Glomerular visceral epithelial cell (primary cell): ENCODE results near the gene ZNF792.
"Not testable (repeated sequence)": the region's sequence is repeated elsewhere in the genome, so short reads cannot be mapped to it uniquely, and the experiment has no call there.

Experiments
- DNase-seq: peaks from one replicate; pipeline ENCODE4 v3.0.0-alpha.2; 2016; ENCODE audit errors: extremely low spot score

The ZNF792 gene

GRCh38 chr19:34963573-34964406, at the start of gene ZNF792:
Gene ZNF792, minus strand, starts transcription at chr19:34964229. Its CDS starts 567 bp downstream, at chr19:34963662.
- DNase-seq, result peak; percentile 61

- peak; percentile 45 for DNase-seq
These were observed 49.2 kb upstream of the ZNF792 start for GRCh38 chr19:35013041-35013819.

GRCh38 chr19:35011737-35012682, 48.0 kb upstream of the ZNF792 start:
- no peak for DNase-seq

GRCh38 chr19:35011091-35011689, 47.2 kb upstream of the ZNF792 start:
- DNase-seq, result no peak

GRCh38 chr19:35009424-35010415, 45.7 kb upstream of the ZNF792 start:
- DNase-seq, result no peak

GRCh38 chr19:35008891-35009341, 44.9 kb upstream of the ZNF792 start:
- no peak for DNase-seq

GRCh38 chr19:35007427-35007826, 43.4 kb upstream of the ZNF792 start:
- not testable (repeated sequence) for DNase-seq

GRCh38 chr19:35006999-35007365, 43.0 kb upstream of the ZNF792 start:
- no peak for DNase-seq

GRCh38 chr19:35006342-35006998, 42.4 kb upstream of the ZNF792 start:
- DNase-seq, result peak; percentile 25

- DNase-seq, result not testable (repeated sequence)
These were observed 41.9 kb upstream of the ZNF792 start for GRCh38 chr19:35006007-35006341.

- DNase-seq, result no peak
These were observed 41.4 kb upstream of the ZNF792 start for GRCh38 chr19:35005256-35005977.

GRCh38 chr19:35004517-35005255, 40.7 kb upstream of the ZNF792 start:
- DNase-seq, result no peak

GRCh38 chr19:35002037-35002535, 38.1 kb upstream of the ZNF792 start:
- no peak for DNase-seq

- DNase-seq, result peak; percentile 52
These were observed 36.8 kb upstream of the ZNF792 start for GRCh38 chr19:35000647-35001501.

GRCh38 chr19:35000338-35000646, 36.3 kb upstream of the ZNF792 start:
- no peak for DNase-seq

- peak; percentile 90 for DNase-seq
These were observed 35.7 kb upstream of the ZNF792 start, which contains the start of gene GRAMD1A for GRCh38 chr19:34999498-35000337. Gene GRAMD1A, plus strand, starts transcription at chr19:35000323. Its CDS starts 156 bp downstream, at chr19:35000479.
